GM23248 (cell line): Measurements from ENCODE around the gene MCIDAS. TPM values are rescaled to one million over a fixed set of nuclear protein-coding genes. Genes with fewer than 3 reads are reported as not detected.

Source experiments
- DNase-seq: peaks from one replicate; pipeline ENCODE4 v3.0.0-alpha.2; 2015
- H2AFZ ChIP-seq: fragments of 200-600 bp; sonication (generic); 2 replicates; pipeline ENCODE4 v1.6.1; 2016; ENCODE audit warnings: antibody characterized with exemption
- H3F3A ChIP-seq: fragments of 200-600 bp; sonication (generic); 2 replicates; pipeline ENCODE4 v1.6.1; 2016; ENCODE audit warnings: mild to moderate bottlenecking, antibody characterized with exemption, mixed run types; ENCODE audit not compliant: insufficient read depth
- H3K27ac ChIP-seq: fragments of 200-600 bp; sonication (generic); 2 replicates; pipeline ENCODE4 v1.5.1; 2016; ENCODE audit warnings: mild to moderate bottlenecking
- H3K27me3 ChIP-seq: fragments of 200-600 bp; sonication (generic); replicated peaks from 2 replicates; pipeline ENCODE4 v1.6.1; 2016; ENCODE audit warnings: mild to moderate bottlenecking; ENCODE audit not compliant: insufficient read depth
- H3K36me3 ChIP-seq: fragments of 200-600 bp; sonication (generic); 2 replicates; pipeline ENCODE4 v1.6.1; 2016; ENCODE audit warnings: low read depth, mild to moderate bottlenecking
- H3K4me1 ChIP-seq: fragments of 200-600 bp; sonication (generic); 2 replicates; pipeline ENCODE4 v1.6.1; 2016; ENCODE audit warnings: mild to moderate bottlenecking; ENCODE audit not compliant: insufficient read depth
- H3K4me2 ChIP-seq: fragments of 200-600 bp; sonication (generic); one replicate; pipeline ENCODE4 v1.6.1; 2016; ENCODE audit warnings: mild to moderate bottlenecking; ENCODE audit not compliant: unreplicated experiment
- H3K4me3 ChIP-seq: fragments of 200-600 bp; sonication (generic); 2 replicates; pipeline ENCODE4 v1.5.1; 2016; ENCODE audit warnings: mild to moderate bottlenecking
- H3K79me2 ChIP-seq: fragments of 200-600 bp; sonication (generic); 2 replicates; pipeline ENCODE4 v1.6.1; 2016; ENCODE audit warnings: mild to moderate bottlenecking; ENCODE audit not compliant: insufficient read depth
- H3K9ac ChIP-seq: fragments of 200-600 bp; sonication (generic); 2 replicates; pipeline ENCODE4 v1.6.1; 2016; ENCODE audit warnings: mild to moderate bottlenecking
- H3K9me2 ChIP-seq: fragments of 200-600 bp; sonication (generic); 2 replicates; pipeline ENCODE4 v1.6.1; 2016; ENCODE audit warnings: mixed run types, mild to moderate bottlenecking, moderate library complexity; ENCODE audit not compliant: insufficient read depth
- H3K9me3 ChIP-seq: fragments of 200-600 bp; sonication (generic); one replicate; pipeline ENCODE4 v1.6.1; 2017; ENCODE audit warnings: low read depth
- H4K20me1 ChIP-seq: fragments of 200-600 bp; sonication (generic); 2 replicates; pipeline ENCODE4 v1.6.0; 2016; ENCODE audit not compliant: insufficient read depth
- EZH2 ChIP-seq: fragments of 200-600 bp; sonication (generic); IDR thresholded peaks from 2 replicates; pipeline ENCODE4 v1.6.1; 2018; ENCODE audit warnings: antibody characterized with exemption, mild to moderate bottlenecking; ENCODE audit not compliant: insufficient read depth, poor library complexity, severe bottlenecking
- EZH2phosphoT487 ChIP-seq: fragments of 200-600 bp; sonication (generic); IDR thresholded peaks from 2 replicates; pipeline ENCODE4 v1.6.1; 2018; ENCODE audit warnings: antibody characterized with exemption, moderate library complexity, mild to moderate bottlenecking, low read depth; ENCODE audit not compliant: insufficient read depth
- WGBS, 2 experiments: methylation state at CpG; one replicate each; pipeline ENCODE4 v1.1.6; 2015 to 2017; ENCODE audit warnings: low lambda C conversion rate in 2 of 2, low coverage in 1 of 2; ENCODE audit errors: missing lambda C conversion rate in 2 of 2; 5-methylcytosine and 5-hydroxymethylcytosine counted together
- in situ Hi-C: fragments of 300-500 bp; cut with MboI; formaldehyde crosslinking; loops from 2 replicates; pipeline ENCODE4 v1.15.0; 2020
- polyA plus RNA-seq: library from polyadenylated mRNA; unstranded; fragments of >200 nt; fragmentation: Nextera tagmentation; extraction: Ambion mirVana; gene quantifications from 2 replicates; pipeline ENCODE4 v1.2.1, GENCODE V29; 2016
- total RNA-seq: library from RNA; depleted of rRNA; stranded (reverse); fragments of >200 nt; shearing (Covaris generic); gene quantifications from 2 replicates; pipeline ENCODE4 v1.2.3, GENCODE V29; 2014

MCIDAS gene
- total and polyA plus RNA-seq, 2 experiments from 2014 or later = not detected

DNA sequence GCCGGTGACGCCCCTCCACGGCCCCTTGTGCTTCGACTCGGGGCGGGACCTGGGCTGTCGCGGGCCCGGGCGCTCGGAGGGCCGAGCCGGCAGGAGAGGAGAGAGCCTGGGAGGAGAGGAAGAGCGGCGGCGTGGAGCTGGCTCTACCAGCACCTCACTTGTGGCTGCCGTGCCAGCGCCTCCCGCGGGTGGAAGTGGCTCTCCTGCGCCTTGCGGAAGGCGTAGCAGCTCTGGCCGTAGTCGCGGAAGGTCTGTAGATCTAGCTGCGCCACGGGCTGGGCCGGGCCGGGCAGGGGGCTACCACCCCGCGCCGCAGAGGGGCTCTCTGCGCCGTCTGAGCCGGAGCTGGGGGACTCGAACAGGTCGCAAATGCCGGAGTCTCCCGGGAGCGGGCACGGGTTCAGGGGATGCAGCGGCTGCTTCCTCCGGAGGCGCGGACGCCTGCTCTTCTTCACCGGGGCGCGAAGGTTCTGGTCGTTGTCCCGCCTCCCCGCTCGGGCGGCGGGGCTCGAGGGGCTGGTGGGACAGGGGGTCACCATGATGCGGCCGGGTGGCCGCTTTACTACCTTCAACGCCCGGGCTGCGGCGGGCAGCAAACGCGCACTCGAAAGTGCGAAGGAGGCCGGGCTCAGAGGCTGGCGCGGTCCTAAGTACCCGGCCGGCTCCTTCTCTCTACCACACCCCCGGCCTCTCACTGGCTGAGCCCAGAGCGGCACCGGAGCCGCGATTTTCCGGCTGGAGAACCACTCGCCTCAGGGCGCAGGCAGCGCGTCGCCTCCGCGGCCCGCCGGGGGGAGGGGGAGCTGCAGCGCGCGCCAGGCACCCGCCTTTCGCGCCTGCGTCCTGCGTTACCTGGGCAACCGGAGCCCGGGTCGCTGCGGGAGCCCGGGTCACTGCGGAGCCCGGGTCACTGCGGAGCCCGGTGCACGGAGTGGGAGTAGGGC, 6.1 kb upstream of the MCIDAS start, which contains the start of gene CCNO:
TSS of gene CCNO (minus strand) at position 624 of the 944 bp plus-strand sequence. CDS start at position 539, 85 bp downstream.
- Histone ChIP-seq H3K4me2 (peak within 1 kb of the TSS; percentile 99), H3K9me2 (no peaks in the 10 kb centered on the region), H3F3A (peaks cover 5% of the 10 kb centered on the region; the same call in 1 of the 2 replicates), H3K9me3 (no peaks in the 10 kb centered on the region), H3K4me3 (peak within 1 kb of the TSS; percentile 81), H3K79me2 (no peaks in the 10 kb centered on the region), H3K9ac (peak within 1 kb of the TSS; percentile 34), H3K36me3 (no peaks in the 10 kb centered on the region), H3K4me1 (0 out of 2 replicates have a peak, but pooled peaks cover 3% of the 10 kb centered on the region), H2AFZ (peak within 1 kb of the TSS; percentile 89), H4K20me1 (no peaks in the 10 kb centered on the region), H3K27ac (no peak within 1 kb of the TSS), H3K27me3 (peaks cover 42% of the 10 kb centered on the region)
- no peak for TF ChIP-seq EZH2phosphoT487
- no peak for TF ChIP-seq EZH2
- peak; percentile 90 for DNase-seq
- in situ Hi-C loops = no loop called here
- 2% methylated on average over 82 to 96 of the region's 106 CpGs for WGBS, 2 experiments

DNA sequence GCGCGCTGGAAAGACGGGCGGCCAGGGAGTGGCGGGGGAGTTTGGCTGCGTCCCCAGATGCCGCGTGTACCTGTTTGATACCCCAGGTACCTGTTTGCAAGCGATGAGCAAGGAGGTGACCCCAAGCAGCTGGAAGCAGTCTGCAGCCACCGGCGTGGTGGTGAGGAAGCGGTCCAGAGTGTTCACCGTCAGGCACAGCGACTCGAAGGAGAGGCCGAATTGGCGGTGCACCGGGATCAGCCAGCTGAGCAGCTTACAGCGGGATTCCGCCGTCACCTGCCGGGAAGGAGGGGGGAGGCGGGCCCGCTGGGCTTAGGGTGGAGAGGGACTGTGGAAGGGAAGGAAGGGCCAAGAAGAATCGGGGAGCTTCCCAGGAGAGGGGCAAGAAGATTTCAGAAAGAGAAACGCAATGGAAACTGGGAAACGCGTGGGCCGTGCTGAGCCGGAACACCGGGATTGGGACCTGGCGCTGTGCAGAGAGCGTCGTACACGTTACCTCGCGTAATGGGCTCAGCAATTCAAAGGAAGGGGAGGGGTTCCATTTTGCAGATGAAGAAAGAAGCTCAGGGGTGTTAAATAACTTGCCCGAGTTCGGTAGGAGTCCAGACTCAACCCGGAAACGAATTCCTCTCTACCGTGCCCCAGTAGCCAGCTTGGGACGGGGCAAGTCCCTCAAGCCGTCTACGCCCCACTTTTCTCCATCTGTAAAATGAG, 5.3 kb upstream of the MCIDAS start:
- peak overlapping the region; percentile 81 for H3K4me3 ChIP-seq
- WGBS, 2 experiments = 1 to 2% methylated on average over 43 to 45 of the region's 45 CpGs
- H3K9ac ChIP-seq = peak overlapping the region; percentile 34
- no peaks in the 10 kb centered on the region for H3K9me2 ChIP-seq
- H3K4me1 ChIP-seq = 0 out of 2 replicates have a peak, but pooled peaks cover 3% of the 10 kb centered on the region
- peak; percentile 59 for DNase-seq
- H3K9me3 ChIP-seq = no peaks in the 10 kb centered on the region
- H2AFZ ChIP-seq = peak overlapping the region; percentile 89
- H3K36me3 ChIP-seq = no peaks in the 10 kb centered on the region
- TF ChIP-seq EZH2phosphoT487 (no peak), EZH2 (no peak)
- H3K27ac ChIP-seq = no peak overlapping the region
- H3K4me2 ChIP-seq = peak overlapping the region; percentile 99
- peaks cover 50% of the 10 kb centered on the region for H3K27me3 ChIP-seq
- no peaks in the 10 kb centered on the region for H3K79me2 ChIP-seq
- in situ Hi-C loops = no loop called here
- H4K20me1 ChIP-seq = no peaks in the 10 kb centered on the region
- peaks cover 5% of the 10 kb centered on the region; the same call in 1 of the 2 replicates for H3F3A ChIP-seq

DNA sequence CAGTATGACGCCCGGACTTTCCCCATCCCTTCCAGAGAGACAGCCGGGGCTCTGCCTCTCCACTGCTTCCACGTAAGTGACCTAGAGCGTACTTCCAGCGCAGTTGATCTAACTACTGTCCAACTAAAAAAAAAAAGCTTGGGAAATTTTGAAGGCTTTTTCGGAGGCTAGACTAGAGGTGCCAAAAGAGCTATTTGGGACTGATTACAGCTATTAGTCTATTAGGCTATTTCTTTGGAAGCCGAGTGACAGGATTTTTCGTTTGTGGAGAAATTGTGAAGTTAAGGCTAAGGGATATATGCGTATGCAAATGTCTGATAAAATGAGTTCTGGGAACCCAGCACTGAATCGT, 4.8 kb upstream of the MCIDAS start:
- H3K27me3 ChIP-seq = peaks cover 55% of the 10 kb centered on the region
- WGBS, 2 experiments = 15% methylated on average over 7 to 11 of the region's 11 CpGs

More for the DNA sequence above, 4.8 kb upstream of the MCIDAS start:
- Histone ChIP-seq H3K4me3 (peak overlapping the region; percentile 81), H2AFZ (peak overlapping the region; percentile 89), H3K79me2 (no peaks in the 10 kb centered on the region), H3K36me3 (no peaks in the 10 kb centered on the region), H3K9me3 (no peaks in the 10 kb centered on the region), H4K20me1 (no peaks in the 10 kb centered on the region), H3K9me2 (no peaks in the 10 kb centered on the region), H3K9ac (no peak overlapping the region), H3K4me2 (peak overlapping the region; percentile 99), H3F3A (peaks cover 5% of the 10 kb centered on the region; the same call in 1 of the 2 replicates), H3K27ac (no peak overlapping the region), H3K4me1 (0 out of 2 replicates have a peak, but pooled peaks cover 3% of the 10 kb centered on the region)
- in situ Hi-C loops = no loop called here
- TF ChIP-seq EZH2 (peak; percentile 61), EZH2phosphoT487 (no peak)
- DNase-seq = peak; percentile 29
